Renal pelvis (tissue), 12 donors: ENCODE measurements around the gene MAPK12. TPM values are rescaled to one million over a fixed set of nuclear protein-coding genes. Genes with fewer than 3 reads are reported as not detected.

Experiments used
- DNase-seq: peaks from one replicate; pipeline ENCODE4 v3.0.0-alpha.2; 2013
- long read RNA-seq, 16 experiments: transcript quantifications; one replicate each; lab custom pipeline, GENCODE V29; 2026
- polyA plus RNA-seq, 3 donors: library from polyadenylated mRNA; unstranded; fragments of 120-200 nt; gene quantifications; one replicate each; pipeline ENCODE4 v1.2.1, GENCODE V29; 2013; ENCODE audit not compliant: insufficient read length in 3 of 3

The MAPK12 gene
- polyA plus RNA-seq, result 10 to 100 TPM; 16.7 to 17.7 (median 17.2) TPM
- long read RNA-seq, donor 1, partial matches to known transcripts, result 10 of 13 reads
- long read RNA-seq, donor 1, other reads (novel, unspliced or antisense), result 0 of 13 reads
- long read RNA-seq, donor 2, partial matches to known transcripts, result 0 of 3 reads
- long read RNA-seq, donor 2, other reads (novel, unspliced or antisense), result 0 of 3 reads
- long read RNA-seq, donor 3, partial matches to known transcripts, result 6 of 7 reads
- long read RNA-seq, donor 3, other reads (novel, unspliced or antisense), result 0 of 7 reads
- long read RNA-seq, donor 4, partial matches to known transcripts, result 5 of 5 reads
- long read RNA-seq, donor 4, other reads (novel, unspliced or antisense), result 0 of 5 reads
- long read RNA-seq, donor 5, transcript MAPK12-201 (12 exons, 1,918 nt), result major isoform, 5 of 5 reads
- long read RNA-seq, donor 5, partial matches to known transcripts, result 0 of 5 reads
- long read RNA-seq, donor 5, other reads (novel, unspliced or antisense), result 0 of 5 reads
- long read RNA-seq, donor 6, result 0 reads
- long read RNA-seq, donor 7, partial matches to known transcripts, result 0 of 4 reads
- long read RNA-seq, donor 7, other reads (novel, unspliced or antisense), result 0 of 4 reads
- long read RNA-seq, donor 8, partial matches to known transcripts, result 0 of 1 reads
- long read RNA-seq, donor 8, other reads (novel, unspliced or antisense), result 0 of 1 reads
- long read RNA-seq, donor 9, transcript MAPK12-201 (12 exons, 1,918 nt), result major isoform, 5 of 17 reads
- long read RNA-seq, donor 9, partial matches to known transcripts, result 12 of 17 reads
- long read RNA-seq, donor 9, other reads (novel, unspliced or antisense), result 0 of 17 reads
- long read RNA-seq, donor 10, partial matches to known transcripts, result 0 of 3 reads
- long read RNA-seq, donor 10, other reads (novel, unspliced or antisense), result 0 of 3 reads
- long read RNA-seq, donor 11, partial matches to known transcripts, result 0 of 2 reads
- long read RNA-seq, donor 11, other reads (novel, unspliced or antisense), result 0 of 2 reads
- long read RNA-seq, donor 12, partial matches to known transcripts, result 0 of 1 reads
- long read RNA-seq, donor 12, other reads (novel, unspliced or antisense), result 0 of 1 reads
- long read RNA-seq, donor 13, result 0 reads
- long read RNA-seq, donor 14, transcript MAPK12-201 (12 exons, 1,918 nt), result major isoform, 5 of 6 reads
- long read RNA-seq, donor 14, partial matches to known transcripts, result 0 of 6 reads
- long read RNA-seq, donor 14, other reads (novel, unspliced or antisense), result 0 of 6 reads
- long read RNA-seq, donor 15, partial matches to known transcripts, result 0 of 5 reads
- long read RNA-seq, donor 15, other reads (novel, unspliced or antisense), result 0 of 5 reads
- long read RNA-seq, donor 16, partial matches to known transcripts, result 0 of 5 reads
- long read RNA-seq, donor 16, other reads (novel, unspliced or antisense), result 0 of 5 reads

- DNase-seq, result no peak
These were observed at the start of gene MAPK12 for GRCh38 chr22:50261615-50262459. Gene MAPK12, minus strand, starts transcription at chr22:50261683. Its CDS starts 174 bp downstream, at chr22:50261509.

DNA sequence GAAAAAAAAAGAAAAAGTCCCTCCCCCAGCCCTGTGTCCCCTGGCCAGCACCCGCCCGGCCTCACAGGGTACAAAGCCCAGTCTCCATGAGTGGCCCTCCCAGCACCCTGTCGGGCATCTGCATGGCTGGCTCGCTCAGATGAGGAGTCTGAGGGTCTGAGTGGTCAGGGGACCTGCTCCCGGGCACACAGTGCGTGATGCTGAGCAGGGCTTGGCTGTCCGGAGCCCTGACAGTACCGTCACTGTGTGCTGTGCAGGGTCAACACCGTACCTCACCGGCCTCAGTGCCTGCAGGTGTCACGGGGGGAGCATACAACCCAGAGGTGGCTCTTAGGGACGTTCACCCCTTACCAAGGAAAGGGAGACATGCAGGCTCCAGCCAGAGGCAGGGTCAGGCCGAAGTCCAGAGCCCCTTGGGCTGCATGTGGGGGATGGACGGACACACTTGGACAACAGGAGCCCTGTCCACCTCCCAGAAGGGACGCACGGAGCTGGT lies 49.5 kb upstream of the MAPK12 start:
- DNase-seq, result no peak

DNA sequence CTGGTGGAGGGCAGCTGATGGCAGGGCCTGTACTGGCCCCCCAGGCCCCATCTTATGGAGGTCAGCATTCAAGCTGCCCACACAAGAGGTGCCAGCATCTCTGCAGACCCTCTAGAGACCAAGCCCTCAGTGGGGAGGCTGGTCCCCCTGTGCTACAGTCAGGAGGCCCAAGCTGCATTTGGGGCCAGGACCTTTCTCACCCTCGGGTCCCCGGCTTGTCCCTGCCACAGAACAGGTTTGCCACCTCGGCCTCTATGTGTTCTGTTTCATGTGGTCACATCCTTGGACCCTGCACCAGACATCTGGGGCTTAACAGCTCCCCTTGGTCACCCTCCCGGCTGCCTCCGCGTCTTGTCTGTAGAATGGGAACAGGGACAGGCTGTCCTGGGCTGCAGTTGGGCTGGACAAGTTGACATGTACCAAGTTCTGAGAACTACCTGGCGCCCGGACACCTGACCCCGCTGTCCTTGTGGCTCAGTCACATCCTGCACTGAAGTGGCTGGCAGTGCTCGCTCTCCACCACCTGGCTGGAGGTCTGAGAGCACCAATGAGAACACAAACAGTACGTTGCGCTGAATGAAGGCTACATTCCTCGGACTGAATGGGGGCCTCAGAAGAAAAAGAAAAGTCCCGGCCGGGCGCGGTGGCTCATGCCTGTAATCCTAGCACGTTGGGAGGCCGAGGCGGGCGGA lies 48.7 kb upstream of the MAPK12 start:
- no peak for DNase-seq

- DNase-seq, result no peak
These were observed 48.1 kb upstream of the MAPK12 start for GRCh38 chr22:50309601-50309991.

DNA sequence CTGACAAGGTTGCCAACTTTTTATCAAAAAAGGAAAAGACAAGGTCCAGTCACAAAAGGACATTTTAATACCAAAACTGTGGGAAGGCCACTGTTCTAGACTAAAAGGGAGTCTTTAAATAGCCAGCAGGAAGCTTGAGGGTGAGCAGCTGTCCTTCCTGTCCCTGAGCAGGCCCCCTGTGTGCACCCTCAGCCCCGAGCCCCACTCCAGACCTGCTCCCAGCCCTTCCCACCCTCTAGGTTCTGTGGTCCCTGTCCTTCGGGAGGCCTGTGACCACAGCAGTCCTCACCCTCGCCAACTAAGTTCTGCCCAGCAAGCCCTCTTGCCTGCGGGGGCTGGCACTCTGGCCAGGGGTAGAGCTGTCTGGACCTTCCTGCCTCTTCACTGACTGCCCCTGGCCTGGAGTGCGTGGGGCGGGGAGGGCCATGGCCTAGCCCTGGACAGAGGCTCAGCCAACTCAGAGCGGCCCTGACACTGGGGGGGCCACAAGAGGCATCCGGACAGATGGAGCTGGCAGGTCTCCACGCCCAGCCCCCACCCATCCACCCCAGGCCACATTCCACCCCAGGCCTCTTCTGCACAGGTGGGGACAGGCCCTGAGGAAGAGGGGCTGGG lies 47.6 kb upstream of the MAPK12 start:
- DNase-seq, result no peak

DNA sequence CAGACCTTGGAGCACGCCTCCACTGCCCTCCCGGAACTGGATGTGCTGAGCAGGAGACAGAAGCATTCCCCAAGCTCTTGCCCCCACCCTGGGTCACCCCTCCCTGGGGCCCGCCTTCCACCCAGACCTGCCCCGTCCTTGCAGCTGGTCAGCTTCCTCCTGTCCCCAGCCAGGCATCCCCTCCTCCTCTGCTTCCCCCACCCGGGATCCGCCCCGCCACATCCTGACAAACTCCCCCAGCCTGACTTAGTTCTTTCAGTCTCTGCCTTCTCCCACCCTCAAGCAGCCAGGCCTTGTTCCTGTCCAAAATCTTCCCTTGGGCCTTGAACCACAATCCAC lies 47.1 kb upstream of the MAPK12 start:
- no peak for DNase-seq

DNA sequence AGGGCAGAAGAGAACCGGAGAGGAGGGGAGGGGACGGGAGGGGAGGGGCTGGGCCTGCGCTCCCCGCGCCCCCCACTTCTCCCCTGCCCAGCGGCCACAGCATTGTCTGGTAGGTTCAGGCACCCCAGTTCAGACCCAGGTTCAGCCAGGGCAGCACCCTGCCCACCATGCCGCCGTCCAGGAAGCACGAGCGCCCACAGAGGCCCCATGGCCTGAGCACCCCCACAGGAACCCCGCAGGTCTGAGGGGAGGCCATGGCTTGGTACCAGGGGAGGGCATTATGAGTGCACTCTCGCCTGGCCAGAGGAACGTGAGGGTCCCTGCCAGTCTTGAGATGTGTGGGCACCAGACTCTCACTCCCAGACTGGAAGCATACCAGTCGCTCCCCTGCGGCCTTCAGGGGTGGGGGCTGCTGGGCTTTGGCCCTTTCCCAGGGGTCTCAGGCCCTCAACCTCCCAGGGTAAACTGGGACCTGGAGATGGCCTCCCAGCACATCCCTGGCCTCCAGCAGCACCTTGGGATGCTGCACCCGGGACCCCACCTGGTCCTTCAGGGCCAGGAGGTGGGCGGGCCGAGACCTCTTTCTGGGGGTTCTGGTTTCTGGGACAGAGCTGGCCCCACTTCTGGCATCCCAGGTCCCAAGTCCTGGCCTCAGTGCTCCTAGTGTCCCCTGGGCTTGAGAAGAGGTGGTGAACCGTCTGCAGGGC lies 46.6 kb upstream of the MAPK12 start:
- no peak for DNase-seq

DNA sequence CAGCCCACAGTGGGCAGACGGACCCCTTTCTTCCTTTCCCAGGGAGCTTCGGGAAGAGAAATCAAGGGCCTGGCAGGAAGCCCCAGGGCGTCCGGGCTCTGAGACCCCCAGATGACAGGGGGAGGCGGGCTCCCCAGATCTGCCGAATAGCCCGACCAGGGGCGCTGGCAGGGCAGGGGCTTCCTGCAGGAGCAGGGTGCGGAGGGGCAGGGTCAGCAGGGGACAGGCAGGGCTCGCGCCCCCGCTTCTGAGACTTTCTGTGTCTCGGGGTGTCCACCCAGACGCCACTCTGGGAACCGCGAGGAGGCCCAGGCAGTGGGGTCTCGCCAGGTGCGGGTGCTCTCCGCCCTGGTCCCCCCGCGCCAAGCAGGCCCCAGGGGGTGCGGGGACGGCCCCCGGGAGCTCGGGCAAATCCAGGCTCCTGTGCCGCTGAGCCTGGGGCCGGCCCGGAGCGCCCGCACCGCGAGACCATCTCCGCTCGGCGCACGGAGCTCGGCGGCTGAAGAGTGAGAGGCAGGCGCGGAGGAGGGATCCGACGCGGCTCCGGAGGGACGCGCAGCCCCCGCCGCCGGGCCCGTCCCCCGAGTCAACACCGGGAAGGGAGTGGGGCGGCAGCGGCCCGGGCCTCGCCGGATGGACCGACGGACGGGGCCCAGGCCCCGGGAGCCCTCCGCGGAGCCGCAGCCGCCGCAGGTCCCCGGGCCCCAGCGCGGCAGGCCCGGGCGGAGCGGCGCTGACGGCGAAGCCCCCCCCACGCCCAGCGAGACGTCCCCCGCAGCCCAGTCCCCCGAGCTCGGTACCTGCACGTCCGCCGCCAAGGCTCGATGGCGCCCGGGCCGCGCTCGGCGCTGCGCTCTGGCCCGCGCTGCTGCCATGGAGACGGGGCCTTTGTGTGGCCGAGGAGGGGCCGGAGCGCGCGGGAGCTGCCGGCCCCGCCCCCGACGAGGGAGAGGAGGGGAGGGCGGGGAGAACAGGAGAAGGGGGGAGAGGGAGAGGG lies 45.6 kb upstream of the MAPK12 start, which contains the start of gene PLXNB2:
Gene PLXNB2, minus strand, starts transcription at position 894 of the 997 bp plus-strand sequence. CDS start 17,062 bp downstream, outside the sequence.
- DNase-seq, result peak; percentile 93

DNA sequence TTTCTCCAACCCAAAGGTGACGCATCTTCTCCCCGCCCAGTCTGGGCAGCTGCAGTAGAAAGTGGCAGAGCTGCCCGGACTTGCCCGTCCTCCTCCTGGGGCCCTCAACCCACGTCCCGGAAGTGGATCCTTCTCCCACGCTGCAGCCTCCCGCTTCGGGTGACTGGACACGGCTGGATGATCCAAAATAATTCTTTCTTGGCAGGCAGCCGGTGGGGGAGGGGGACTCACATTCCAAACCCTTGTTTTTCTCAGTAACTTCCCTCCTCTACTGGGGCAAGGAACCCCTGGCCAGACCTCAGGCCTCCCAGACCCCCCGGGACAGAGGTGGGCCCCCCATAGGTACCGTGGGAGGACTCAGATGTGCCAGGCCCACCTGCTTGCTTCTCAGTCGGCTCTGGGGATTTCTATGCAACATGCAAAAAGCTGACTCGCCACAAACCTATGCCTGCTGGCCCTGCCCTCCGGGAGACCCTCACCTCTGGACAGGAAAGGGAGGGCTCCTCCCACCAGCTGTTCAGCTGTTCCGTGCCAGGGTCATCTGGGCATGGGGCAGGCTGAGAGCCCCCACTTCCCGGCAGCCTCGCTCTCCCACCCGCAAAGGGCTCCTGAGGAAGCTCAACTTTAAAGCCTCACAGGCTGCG lies 44.6 kb upstream of the MAPK12 start:
- peak; percentile 94 for DNase-seq

DNA sequence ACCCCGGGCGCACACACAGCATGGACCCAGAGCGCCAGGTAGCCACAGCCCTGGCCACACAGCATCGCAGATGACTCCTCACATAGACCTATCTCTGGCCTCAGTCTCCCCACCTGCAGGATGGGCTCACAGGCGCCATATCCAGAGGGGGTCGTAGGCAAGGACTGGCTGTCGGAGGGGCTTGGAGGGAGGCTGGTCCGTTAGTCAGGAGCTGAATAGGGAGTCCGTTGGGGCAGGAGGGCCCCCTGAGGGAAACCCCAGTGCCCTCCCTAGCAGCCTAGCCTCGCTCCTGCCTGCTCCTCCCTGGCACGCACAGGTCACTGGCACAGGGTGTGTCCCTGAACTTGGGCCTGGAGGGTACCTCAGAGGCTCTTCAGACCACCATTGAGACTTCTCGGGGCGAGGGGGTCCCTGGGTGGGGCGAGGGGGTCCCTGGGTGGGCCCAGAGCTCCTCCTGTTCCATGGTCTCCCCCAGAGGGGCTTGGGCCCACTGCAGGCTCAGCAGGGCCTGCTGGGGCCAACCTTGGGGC lies 44.0 kb upstream of the MAPK12 start:
- DNase-seq, result no peak

GRCh38 chr22:50304528-50305392 lies 43.3 kb upstream of the MAPK12 start:
- DNase-seq, result no peak

DNA sequence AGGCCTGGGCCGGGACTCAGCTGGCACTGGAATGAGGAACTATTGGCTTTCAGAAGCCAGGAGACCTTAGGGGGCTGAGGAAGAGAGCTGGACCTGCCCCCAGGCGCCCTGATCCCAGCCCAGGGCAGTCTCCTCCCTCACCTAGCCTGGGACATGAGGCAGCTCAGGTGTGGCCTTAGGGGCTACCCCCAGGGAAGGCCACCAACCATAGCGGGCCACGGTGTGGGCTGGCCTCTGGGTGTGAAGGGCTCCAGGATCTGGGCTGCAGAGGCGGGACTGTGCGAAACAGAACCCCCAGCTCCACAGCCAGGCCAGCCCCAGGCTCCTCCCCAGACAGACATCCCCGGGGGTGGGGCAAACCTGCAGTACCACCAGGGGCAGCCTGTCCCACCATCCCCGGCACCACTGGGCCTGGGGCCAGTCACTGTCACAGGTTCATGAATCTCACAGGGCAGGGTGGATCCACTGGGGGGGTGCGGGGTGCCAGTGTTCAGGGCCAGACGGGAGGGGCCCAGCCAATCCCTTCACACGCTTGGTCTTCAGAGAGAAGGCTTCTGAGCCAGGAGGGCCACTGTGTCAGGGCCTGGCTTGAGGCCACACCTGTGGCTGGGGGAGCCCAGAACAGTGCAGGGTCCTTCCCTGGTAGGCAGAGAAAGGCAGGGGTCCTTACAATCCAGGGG lies 42.5 kb upstream of the MAPK12 start:
- no peak for DNase-seq

- DNase-seq, result no peak
These were observed 42.0 kb upstream of the MAPK12 start for GRCh38 chr22:50303515-50303847.

DNA sequence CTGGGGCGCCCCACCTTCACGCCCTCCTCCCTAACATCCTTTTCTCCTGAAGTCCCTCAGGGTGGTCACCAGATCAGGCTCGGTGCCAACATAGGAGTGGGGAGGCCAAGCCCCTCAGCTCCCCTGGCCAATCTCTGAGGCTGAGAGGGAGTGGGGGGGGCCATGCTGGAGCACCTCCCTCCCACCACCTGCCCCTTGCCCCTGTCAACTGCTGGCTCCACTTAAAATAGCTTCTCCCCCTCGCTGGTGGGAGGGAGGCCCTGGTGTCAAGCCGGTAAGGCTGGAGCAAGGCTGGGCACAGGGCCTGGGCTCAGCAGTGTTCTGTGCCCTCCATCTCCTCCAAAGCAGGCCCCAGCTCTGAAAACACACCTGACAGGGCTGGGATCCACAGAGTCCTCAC lies 41.1 kb upstream of the MAPK12 start:
- DNase-seq, result no peak

- no peak for DNase-seq
These were observed 40.6 kb upstream of the MAPK12 start for GRCh38 chr22:50302041-50302541.
